ENCODE results near the gene TXNRD1. TPM values are rescaled to one million over a fixed set of nuclear protein-coding genes. Genes with fewer than 3 reads are reported as not detected.

TXNRD1 gene
- polyA plus RNA-seq, 4 donors, result 29.3 to 64.2 (median 49.2) TPM

DNA sequence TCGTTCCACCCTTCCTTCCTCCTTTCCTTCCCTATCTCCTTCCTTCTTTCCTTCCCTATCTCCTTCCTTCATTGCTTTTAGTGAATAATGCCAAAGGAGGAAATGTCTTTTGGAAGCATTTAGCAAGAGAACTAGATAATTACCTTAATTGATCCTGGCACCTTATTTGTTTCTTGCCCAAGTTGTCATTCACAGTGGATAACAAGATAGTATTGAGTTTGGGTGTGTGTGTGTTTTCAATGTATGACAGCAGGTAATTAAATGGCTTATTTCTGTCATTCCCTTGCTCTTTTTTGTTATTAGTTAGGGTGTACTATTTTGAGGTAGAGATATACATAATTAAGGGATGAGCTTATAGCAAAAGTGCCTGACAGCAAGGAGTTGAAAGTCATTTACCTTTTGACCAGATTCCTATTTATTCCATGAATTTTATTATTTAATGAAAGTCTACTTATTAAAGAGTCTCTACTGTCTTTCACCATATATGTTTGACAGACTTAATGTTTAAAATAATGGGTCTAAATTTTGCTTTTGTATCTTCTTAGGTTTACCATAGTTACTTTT is 118.2 kb downstream of the TXNRD1 start:
- FAIRE-seq (no peak), DNase-seq (no peak)
- Histone ChIP-seq H3K27me3 (ENCODE audit: control insufficient read depth in 3 of 3, insufficient read depth in 3 of 3, low read length in 3 of 3) (no peaks in the 10 kb centered on the region), H3K36me3 (ENCODE audit: control insufficient read depth in 3 of 3, insufficient read depth in 2 of 3, low read depth in 1 of 3, low read length in 3 of 3) (peaks cover 12 to 27% (median 14%) of the 10 kb centered on the region in 3 donors), H3K27ac (ENCODE audit: low read depth in 1 of 3, low read length in 2 of 3) (no peak overlapping the region), H3K4me3 (ENCODE audit: low read depth in 1 of 3, low read length in 3 of 3) (no peak overlapping the region), H3K4me1 (ENCODE audit: control insufficient read depth in 3 of 3, insufficient read depth in 2 of 3, low read depth in 1 of 3, low read length in 2 of 3) (no peaks in the 10 kb centered on the region), H3K9me3 (ENCODE audit: control insufficient read depth in 2 of 2, insufficient read depth in 1 of 2, low read depth in 1 of 2, low read length in 1 of 2) (no peaks in the 10 kb centered on the region)
- 63 to 78% (median 77%) methylated on average over 1 of the region's 1 CpG for WGBS, 3 donors

DNA sequence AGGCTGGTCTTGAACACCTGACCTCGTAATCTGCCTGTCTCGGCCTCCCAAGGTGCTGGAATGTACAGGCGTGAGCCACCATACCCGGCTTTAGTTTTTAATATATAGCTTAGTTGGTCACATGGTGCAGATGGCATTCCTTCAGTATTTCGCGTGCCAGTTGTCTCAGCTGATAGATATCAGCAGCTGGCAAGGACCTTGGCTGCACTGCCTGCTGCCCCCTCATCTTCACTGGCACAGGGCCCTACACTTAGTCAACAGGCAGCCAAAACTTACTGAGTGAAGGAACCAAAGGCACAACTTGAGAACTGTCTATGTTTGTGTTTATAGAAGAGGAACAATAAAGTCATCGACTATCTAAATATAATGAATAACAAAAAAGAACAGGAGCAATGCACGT is 119.0 kb downstream of the TXNRD1 start:
- FAIRE-seq, result no peak
- 87 to 93% (median 88%) methylated on average over 8 of the region's 8 CpGs for WGBS, 3 donors

DNA sequence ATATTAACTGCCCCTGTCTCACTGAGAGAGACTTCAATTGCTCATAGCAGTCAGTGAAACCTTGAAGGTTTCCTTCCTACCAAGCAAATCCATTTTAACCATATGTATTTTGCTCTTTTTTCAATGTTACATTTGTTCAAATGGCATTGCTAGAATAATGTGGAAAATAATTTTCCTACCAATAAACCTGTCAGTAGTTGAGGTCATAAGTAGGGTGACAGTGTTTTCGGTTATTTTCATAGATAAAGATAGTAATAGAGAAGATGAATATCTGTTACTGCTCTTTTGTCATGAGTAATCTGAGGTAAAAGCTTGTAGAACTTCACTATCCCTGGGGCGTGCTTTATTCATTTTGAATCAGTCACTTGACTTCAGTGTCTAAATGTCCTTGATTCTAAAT is 120.5 kb downstream of the TXNRD1 start:
- H3K27ac ChIP-seq (ENCODE audit: low read depth in 1 of 3, low read length in 2 of 3), result no peak overlapping the region
- H3K36me3 ChIP-seq (ENCODE audit: control insufficient read depth in 3 of 3, insufficient read depth in 2 of 3, low read depth in 1 of 3, low read length in 3 of 3), result peaks cover 14 to 28% (median 17%) of the 10 kb centered on the region in 3 donors
- no peaks in the 10 kb centered on the region for H3K27me3 ChIP-seq (ENCODE audit: control insufficient read depth in 3 of 3, insufficient read depth in 3 of 3, low read length in 3 of 3)
- H3K4me3 ChIP-seq (ENCODE audit: low read depth in 1 of 3, low read length in 3 of 3), result no peak overlapping the region
- no peaks in the 10 kb centered on the region for H3K9me3 ChIP-seq (ENCODE audit: control insufficient read depth in 2 of 2, insufficient read depth in 1 of 2, low read depth in 1 of 2, low read length in 1 of 2)
- H3K4me1 ChIP-seq (ENCODE audit: control insufficient read depth in 3 of 3, insufficient read depth in 2 of 3, low read depth in 1 of 3, low read length in 2 of 3), result no peaks in the 10 kb centered on the region
- no peak for DNase-seq
- no peak for FAIRE-seq
- WGBS, 3 donors, result 85 to 95% (median 94%) methylated on average over 2 of the region's 2 CpGs

More for the DNA sequence above, 119.0 kb downstream of the TXNRD1 start:
- DNase-seq, result no peak
- Histone ChIP-seq H3K4me1 (ENCODE audit: control insufficient read depth in 3 of 3, insufficient read depth in 2 of 3, low read depth in 1 of 3, low read length in 2 of 3) (no peaks in the 10 kb centered on the region), H3K27me3 (ENCODE audit: control insufficient read depth in 3 of 3, insufficient read depth in 3 of 3, low read length in 3 of 3) (no peaks in the 10 kb centered on the region), H3K9me3 (ENCODE audit: control insufficient read depth in 2 of 2, insufficient read depth in 1 of 2, low read depth in 1 of 2, low read length in 1 of 2) (no peaks in the 10 kb centered on the region), H3K27ac (ENCODE audit: low read depth in 1 of 3, low read length in 2 of 3) (no peak overlapping the region), H3K36me3 (ENCODE audit: control insufficient read depth in 3 of 3, insufficient read depth in 2 of 3, low read depth in 1 of 3, low read length in 3 of 3) (peaks cover 10 to 27% (median 14%) of the 10 kb centered on the region in 3 donors), H3K4me3 (ENCODE audit: low read depth in 1 of 3, low read length in 3 of 3) (no peak overlapping the region)

DNA sequence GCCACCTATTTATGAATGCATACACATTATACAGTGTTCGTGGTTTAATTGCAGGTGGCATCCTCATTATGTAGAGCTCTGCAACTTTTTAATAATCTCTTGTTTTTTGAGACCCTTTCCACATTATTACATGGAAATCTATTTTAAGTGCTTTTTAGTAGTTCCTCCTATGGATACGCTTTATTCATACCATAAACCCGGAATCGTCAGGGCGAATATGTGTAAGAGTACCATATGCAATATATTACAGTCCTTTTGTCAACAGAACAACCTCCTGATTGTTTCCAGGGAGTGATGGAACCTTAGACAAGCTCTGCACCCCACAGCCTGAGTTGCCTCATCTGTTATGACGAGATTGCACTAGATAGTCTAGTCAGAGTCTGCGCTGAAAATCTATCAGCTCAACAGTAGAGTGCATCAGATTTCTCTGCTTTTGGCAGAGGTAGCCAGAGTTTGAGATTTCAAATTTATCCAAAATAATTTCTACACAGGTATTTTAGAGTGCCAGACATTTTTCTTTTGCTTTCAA is 121.5 kb downstream of the TXNRD1 start:
- FAIRE-seq (no peak), DNase-seq (no peak)
- no peaks in the 10 kb centered on the region for H3K27me3 ChIP-seq (ENCODE audit: control insufficient read depth in 3 of 3, insufficient read depth in 3 of 3, low read length in 3 of 3)
- H3K4me1 ChIP-seq (ENCODE audit: control insufficient read depth in 3 of 3, insufficient read depth in 2 of 3, low read depth in 1 of 3, low read length in 2 of 3), result no peaks in the 10 kb centered on the region
- WGBS, 3 donors, result 85 to 94% (median 92%) methylated on average over 7 of the region's 7 CpGs
- H3K9me3 ChIP-seq (ENCODE audit: control insufficient read depth in 2 of 2, insufficient read depth in 1 of 2, low read depth in 1 of 2, low read length in 1 of 2), result no peaks in the 10 kb centered on the region
- H3K36me3 ChIP-seq (ENCODE audit: control insufficient read depth in 3 of 3, insufficient read depth in 2 of 3, low read depth in 1 of 3, low read length in 3 of 3), result peaks cover 19 to 35% (median 22%) of the 10 kb centered on the region in 3 donors
- H3K4me3 ChIP-seq (ENCODE audit: low read depth in 1 of 3, low read length in 3 of 3), result no peak overlapping the region
- no peak overlapping the region for H3K27ac ChIP-seq (ENCODE audit: low read depth in 1 of 3, low read length in 2 of 3)

DNA sequence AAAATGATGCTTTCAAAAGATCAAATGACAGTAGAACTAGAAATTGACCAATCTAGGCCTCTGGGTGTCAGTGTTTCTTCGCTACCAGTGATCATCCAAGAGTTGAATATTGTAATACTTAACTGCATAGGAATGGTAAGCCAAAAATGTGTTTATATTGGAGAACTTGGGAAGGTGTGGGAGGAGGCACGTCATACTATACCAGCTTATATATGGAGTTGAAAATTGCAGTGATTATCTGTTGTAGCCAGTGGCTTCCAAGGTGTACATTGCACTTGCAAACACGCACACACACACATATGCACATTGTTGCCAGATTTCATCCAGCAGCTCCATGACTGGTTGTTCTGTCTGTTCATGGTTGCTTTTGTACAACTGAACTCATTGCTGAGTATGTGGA is 124.1 kb downstream of the TXNRD1 start:
- no peak for FAIRE-seq
- Histone ChIP-seq H3K4me3 (ENCODE audit: low read depth in 1 of 3, low read length in 3 of 3) (no peak overlapping the region), H3K9me3 (ENCODE audit: control insufficient read depth in 2 of 2, insufficient read depth in 1 of 2, low read depth in 1 of 2, low read length in 1 of 2) (no peaks in the 10 kb centered on the region), H3K27me3 (ENCODE audit: control insufficient read depth in 3 of 3, insufficient read depth in 3 of 3, low read length in 3 of 3) (no peaks in the 10 kb centered on the region), H3K36me3 (ENCODE audit: control insufficient read depth in 3 of 3, insufficient read depth in 2 of 3, low read depth in 1 of 3, low read length in 3 of 3) (peaks cover 14 to 38% (median 20%) of the 10 kb centered on the region in 3 donors), H3K4me1 (ENCODE audit: control insufficient read depth in 3 of 3, insufficient read depth in 2 of 3, low read depth in 1 of 3, low read length in 2 of 3) (no peaks in the 10 kb centered on the region), H3K27ac (ENCODE audit: low read depth in 1 of 3, low read length in 2 of 3) (no peak overlapping the region)
- WGBS, 3 donors, result 89 to 92% (median 92%) methylated on average over 3 of the region's 3 CpGs
- no peak for DNase-seq

DNA sequence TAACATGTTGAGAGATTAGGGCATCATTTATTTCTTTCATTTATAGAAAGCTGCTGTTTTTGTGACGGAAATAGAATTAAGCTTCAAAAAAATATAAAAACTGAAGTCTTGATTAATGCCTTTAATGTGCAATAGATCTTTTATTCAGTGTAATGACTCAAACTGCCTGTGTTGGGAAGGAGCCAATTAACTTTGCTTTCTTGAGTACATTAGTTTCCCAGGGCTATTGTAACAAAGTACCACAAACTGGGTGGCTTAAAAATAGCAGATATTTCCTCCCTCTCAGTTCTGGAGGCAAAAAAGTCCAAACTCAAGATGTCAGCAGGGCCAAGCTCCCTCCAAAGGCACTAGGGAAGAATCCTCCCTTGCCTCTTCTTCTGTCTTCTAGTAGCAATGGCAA is 124.6 kb downstream of the TXNRD1 start:
- 81 to 93% (median 92%) methylated on average over 1 of the region's 1 CpG for WGBS, 3 donors
- Histone ChIP-seq H3K9me3 (ENCODE audit: control insufficient read depth in 2 of 2, insufficient read depth in 1 of 2, low read depth in 1 of 2, low read length in 1 of 2) (no peaks in the 10 kb centered on the region), H3K27me3 (ENCODE audit: control insufficient read depth in 3 of 3, insufficient read depth in 3 of 3, low read length in 3 of 3) (no peaks in the 10 kb centered on the region), H3K27ac (ENCODE audit: low read depth in 1 of 3, low read length in 2 of 3) (no peak overlapping the region), H3K4me1 (ENCODE audit: control insufficient read depth in 3 of 3, insufficient read depth in 2 of 3, low read depth in 1 of 3, low read length in 2 of 3) (no peaks in the 10 kb centered on the region), H3K36me3 (ENCODE audit: control insufficient read depth in 3 of 3, insufficient read depth in 2 of 3, low read depth in 1 of 3, low read length in 3 of 3) (peaks cover 12 to 37% (median 18%) of the 10 kb centered on the region in 3 donors), H3K4me3 (ENCODE audit: low read depth in 1 of 3, low read length in 3 of 3) (no peak overlapping the region)
- FAIRE-seq (no peak), DNase-seq (no peak)

DNA sequence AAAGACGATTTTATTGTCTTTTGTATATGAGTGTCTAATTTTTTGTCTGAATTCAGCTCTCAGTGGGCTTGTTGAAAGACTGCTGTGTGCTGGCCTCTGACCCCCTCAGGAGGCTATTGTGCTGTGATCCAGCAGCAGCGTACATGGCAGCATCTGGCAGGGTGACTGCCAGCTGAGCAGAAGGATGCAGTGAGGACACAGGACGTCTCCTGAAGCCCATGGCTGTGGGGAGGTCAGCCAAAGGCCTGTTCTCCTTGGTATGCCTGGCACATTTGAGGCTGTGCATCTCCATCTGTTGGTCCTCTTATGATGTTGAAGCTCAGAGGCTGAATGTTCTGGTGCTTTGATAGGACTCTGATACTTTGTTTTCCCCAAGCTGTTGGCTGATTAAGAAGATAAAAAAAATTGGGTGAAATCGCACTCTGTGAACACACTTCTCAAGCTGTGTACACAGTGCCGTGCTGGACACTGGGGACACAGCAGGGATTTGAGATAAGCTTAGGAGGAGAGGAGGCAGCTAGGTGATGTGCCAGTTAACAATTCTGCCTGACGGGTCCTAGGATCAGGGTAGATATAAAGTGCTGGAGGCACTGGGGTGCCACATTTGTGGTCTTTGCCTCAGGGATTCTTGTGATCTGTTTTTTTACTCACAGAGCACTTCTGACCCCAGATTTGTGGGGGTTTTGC is 125.5 kb downstream of the TXNRD1 start:
- FAIRE-seq (no peak), DNase-seq (no peak)
- no peaks in the 10 kb centered on the region for H3K4me1 ChIP-seq (ENCODE audit: control insufficient read depth in 3 of 3, insufficient read depth in 2 of 3, low read depth in 1 of 3, low read length in 2 of 3)
- H3K27me3 ChIP-seq (ENCODE audit: control insufficient read depth in 3 of 3, insufficient read depth in 3 of 3, low read length in 3 of 3), result no peaks in the 10 kb centered on the region
- H3K36me3 ChIP-seq (ENCODE audit: control insufficient read depth in 3 of 3, insufficient read depth in 2 of 3, low read depth in 1 of 3, low read length in 3 of 3), result peaks cover 12 to 38% (median 18%) of the 10 kb centered on the region in 3 donors
- no peaks in the 10 kb centered on the region for H3K9me3 ChIP-seq (ENCODE audit: control insufficient read depth in 2 of 2, insufficient read depth in 1 of 2, low read depth in 1 of 2, low read length in 1 of 2)
- H3K27ac ChIP-seq (ENCODE audit: low read depth in 1 of 3, low read length in 2 of 3), result no peak overlapping the region
- H3K4me3 ChIP-seq (ENCODE audit: low read depth in 1 of 3, low read length in 3 of 3), result no peak overlapping the region
- WGBS, 3 donors, result 84 to 93% (median 89%) methylated on average over 6 of the region's 6 CpGs

DNA sequence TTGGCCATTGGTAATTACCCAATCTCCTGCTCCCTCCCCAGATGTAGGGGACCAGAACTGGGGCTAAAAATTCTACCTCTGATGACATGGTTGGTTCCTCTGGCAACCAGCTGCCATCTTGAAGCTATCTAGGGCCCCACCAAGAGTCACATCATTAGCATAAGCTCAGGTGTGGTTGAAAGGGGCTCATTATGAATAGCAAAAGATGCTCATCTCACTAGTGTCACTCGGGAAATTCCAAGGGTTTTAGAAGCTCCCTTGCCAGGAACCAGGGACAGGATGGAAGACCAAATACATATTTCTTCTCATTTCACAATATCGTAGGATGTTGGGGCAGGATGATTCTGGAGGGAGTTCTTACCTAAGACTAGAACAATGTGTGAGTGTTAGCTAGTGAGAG is 126.6 kb downstream of the TXNRD1 start:
- Histone ChIP-seq H3K27me3 (ENCODE audit: control insufficient read depth in 3 of 3, insufficient read depth in 3 of 3, low read length in 3 of 3) (no peaks in the 10 kb centered on the region), H3K9me3 (ENCODE audit: control insufficient read depth in 2 of 2, insufficient read depth in 1 of 2, low read depth in 1 of 2, low read length in 1 of 2) (no peaks in the 10 kb centered on the region), H3K27ac (ENCODE audit: low read depth in 1 of 3, low read length in 2 of 3) (no peak overlapping the region), H3K4me3 (ENCODE audit: low read depth in 1 of 3, low read length in 3 of 3) (no peak overlapping the region), H3K4me1 (ENCODE audit: control insufficient read depth in 3 of 3, insufficient read depth in 2 of 3, low read depth in 1 of 3, low read length in 2 of 3) (no peaks in the 10 kb centered on the region), H3K36me3 (ENCODE audit: control insufficient read depth in 3 of 3, insufficient read depth in 2 of 3, low read depth in 1 of 3, low read length in 3 of 3) (peaks cover 12 to 42% (median 16%) of the 10 kb centered on the region in 3 donors)
- DNase-seq (no peak), FAIRE-seq (no peak)
- 92 to 98% (median 92%) methylated on average over 2 of the region's 2 CpGs for WGBS, 3 donors
